IPS-NIHi7 (cell line): ENCODE data around the gene FRMD4A.

Source experiments
- DNase-seq: peaks from one replicate; pipeline ENCODE4 v3.0.0; 2012; ENCODE audit warnings: mixed read lengths; ENCODE audit errors: extremely low spot score

FRMD4A gene

DNA sequence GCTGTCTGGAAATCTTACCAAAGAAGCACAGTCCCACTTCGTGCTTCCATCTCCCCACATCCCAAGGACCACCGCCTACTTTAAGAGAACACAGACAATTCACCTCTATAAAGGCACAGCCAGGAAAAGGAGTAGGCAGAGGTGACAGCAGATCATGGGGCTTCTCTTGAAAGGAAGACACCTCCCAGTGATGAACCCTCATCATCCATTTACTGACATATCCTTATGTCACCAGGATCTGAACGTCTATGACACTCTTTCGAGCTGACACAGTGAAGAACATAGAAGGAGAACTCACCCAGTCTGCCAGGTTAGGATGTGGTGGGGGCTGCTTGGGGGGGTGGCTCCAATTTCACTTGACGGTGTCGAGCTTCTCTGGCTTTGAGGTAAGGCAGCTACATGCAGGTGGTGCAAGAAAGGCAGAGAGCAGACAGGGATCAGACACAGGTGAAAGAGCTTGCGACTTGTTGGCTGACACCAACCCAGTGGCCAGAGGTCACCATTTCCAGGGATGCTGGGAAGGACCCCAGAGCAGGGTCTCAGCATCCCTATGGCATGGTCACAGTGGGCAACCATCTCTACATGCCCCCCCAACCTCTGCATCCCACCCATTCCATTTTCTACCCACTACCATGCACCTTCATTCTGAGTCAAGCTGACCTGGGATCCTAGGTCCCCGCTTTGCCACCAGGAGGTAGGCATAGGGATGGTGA, 676.5 kb downstream of the FRMD4A start:
- DNase-seq: no peak

DNA sequence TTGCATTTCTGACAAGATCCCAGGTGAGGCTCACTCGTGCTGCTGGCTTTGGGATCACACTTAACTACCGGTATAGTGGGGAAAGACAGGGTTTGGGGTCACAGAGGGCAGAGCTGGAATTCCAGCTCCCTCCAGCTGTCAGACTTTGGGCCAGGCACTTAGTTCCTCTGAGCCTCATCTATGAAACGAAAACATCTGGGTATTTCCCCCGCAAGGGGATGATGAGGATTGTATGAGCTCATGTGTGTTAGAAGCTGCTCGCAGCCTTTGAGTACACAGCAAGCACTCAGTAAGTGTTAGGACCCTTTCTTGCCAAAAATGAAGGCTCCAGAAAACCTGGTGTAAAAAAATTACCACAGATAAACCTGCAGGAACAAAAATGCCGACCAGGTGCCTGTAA, 677.9 kb downstream of the FRMD4A start:
- DNase-seq: no peak

DNA sequence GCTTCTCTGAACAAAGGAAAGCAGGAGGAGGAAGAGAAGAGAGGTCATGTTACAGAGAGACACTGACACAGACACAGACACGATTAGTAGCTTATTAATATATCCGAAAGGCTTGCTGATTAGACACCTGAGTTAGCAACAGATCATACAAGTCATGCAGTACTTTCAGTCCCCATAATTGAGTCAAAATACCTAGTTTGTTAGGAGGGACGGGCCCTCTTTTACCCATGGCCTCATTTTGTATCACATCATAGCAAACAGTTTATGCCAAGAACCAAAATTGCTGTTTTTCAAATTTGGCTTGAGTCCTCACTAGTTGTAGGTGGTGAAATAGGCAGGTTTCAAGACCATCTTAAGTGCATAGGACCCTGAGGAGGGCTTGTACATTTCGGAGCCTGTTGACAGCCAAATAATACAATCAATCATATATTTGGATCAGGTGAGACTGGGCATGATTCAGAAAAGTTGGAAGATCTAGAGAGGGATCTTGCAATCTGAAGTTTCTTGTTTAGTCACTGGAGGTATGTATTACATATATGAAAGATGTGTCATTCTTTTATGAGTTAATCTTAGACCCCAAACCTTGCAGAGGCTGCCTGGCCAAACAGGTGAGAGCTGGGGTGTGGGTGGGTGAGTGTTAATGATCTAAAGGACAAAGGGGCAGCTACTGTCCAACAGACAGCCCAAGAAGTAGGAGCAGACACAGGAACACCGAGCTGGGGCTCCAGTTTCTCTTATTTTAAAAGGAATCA, 678.6 kb downstream of the FRMD4A start:
- no peak for DNase-seq

DNA sequence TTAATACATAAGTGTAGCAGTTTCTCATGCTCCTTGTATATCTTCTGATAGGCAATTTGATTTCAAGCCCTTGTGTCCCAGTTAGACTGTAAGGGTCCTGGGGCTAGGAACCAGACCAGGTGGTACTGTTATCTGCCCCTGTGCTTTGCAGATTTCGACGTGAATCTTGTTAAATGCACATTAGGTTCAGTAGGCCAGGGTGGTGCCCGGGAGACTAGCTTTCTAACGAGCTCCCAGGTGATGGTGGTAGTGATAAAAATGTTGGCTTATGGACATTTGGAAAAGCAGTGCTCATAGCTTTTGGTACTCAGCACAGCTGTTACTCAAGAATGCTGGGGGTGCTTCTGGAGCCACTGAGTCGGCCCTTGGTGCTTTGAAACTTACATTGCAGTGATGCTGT, 679.8 kb downstream of the FRMD4A start:
- DNase-seq: no peak

DNA sequence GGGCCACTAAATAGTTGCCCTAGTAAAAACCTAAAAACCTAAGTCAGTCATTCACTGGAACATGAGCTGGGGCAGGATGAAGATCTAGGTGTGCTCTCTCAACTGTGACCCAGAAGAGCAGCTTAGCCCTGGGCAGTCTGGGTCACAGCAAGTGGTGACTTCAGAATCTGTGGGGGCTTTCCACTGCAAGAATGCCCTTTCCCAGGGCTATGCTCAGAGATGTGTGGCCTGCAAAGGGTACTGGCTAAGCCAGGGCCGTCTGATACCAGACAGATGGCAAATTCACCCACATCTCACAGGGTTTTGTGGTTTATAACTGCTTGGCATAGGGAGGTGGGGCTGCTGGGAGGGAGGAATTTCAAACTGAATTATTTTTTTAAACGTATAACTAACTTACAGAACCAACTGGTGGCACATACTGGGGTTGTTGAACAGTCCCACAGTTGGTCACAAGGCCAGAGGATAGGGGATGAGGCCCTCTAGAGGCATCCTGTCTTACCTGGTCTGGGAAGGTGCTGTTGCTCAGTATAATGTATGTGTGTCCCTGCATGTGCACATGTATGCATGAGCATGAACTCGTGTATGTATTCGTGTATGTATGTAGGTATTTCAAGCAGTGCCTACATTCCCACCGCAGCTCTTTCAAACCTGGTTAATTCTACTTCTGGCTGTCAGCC, 680.7 kb downstream of the FRMD4A start:
- DNase-seq: no peak

DNA sequence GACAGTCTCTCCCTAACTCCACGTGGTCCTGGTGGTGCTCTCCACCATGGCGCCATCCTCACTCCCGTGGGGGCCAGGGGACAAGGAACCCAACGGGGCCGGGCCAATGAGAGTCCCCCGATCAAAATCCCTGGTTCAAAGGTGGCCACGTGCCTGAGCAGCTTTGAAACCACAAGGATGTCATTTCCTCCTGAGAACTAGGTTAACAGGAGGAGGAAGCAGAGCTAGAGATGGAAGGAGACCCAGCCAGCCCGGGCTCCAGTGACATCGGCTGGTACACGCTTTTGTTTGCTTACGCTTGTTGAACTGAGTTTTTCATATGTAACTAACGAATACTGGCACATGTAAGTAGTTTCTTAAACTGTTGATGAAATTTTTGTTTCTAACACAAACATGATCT, 682.3 kb downstream of the FRMD4A start:
- no peak for DNase-seq

DNA sequence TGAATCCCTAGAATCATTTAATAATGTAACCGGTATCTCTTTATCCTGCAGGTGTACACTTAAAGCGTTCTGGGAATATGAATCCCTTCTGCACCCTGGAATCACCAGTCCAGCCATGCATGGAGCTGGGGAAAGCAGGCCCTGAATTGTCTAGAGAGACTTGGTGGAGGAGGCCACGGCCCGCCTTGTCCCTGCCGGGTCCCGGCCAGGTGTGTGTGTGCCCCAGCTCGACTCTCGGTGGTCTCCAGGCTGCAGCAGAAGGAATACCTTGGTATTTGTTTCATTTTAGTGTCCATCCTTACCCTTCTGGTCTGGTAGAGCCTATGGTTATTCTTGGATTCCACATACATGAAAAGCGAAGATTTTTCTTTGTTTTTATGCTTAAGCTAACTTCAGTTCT, 685.9 kb downstream of the FRMD4A start:
- DNase-seq: no peak

DNA sequence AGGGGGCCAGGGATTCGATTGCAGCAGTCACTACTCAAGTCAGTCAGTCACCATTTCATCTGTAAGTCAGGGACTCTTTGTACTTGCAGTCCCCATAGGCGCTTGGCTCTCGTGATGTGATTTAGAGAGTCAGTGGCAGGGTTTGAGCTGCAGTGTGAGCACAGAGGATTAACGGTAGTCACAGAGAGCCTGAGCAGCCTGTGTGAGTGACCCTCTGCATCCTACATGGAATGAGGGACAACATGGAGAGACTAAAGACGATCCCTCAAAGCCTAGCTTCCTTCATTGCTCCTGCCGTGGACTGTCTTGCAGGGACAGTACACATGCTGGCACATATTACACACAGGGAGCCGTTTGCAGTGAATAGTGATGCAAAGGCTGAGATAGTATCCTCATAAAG, 687.7 kb downstream of the FRMD4A start:
- DNase-seq: no peak

DNA sequence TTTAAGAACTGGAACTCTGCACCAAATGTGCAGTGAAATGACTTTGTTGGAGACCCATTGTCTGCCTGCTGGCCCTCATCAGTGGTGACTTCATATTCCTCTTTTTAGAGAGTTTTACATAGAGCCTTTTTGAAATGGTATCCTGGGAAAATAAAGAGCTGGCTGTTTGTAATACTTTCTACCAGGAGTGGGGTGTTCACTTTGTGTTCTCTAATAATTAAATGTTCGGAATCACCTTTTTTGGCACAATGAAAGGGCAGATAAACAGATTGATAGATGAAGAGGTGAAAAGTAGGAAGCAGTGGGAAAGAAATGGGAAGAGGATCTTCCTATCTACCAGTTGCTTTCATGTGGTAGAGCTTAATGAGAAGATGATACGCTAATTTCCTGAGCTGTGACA, 688.4 kb downstream of the FRMD4A start:
- DNase-seq: no peak

DNA sequence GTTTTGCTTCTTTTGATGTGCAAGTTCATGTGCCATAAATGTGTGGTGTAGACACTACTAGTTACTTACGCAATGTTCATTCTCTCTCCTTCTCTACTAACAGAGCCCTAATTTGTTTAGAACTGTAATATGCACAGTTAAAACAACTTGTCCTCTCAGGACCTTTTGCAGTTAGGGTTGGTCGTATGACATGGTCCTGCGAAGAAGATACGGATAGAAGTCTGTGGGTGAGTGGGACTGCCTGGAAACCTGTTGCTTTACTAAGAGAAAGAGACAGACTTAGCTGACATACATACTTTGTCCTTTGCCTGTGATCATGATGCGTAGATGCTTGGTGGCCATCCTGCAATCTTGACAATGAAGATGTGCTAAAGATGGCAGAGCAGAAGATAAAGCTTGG, 692.8 kb downstream of the FRMD4A start:
- DNase-seq: no peak

DNA sequence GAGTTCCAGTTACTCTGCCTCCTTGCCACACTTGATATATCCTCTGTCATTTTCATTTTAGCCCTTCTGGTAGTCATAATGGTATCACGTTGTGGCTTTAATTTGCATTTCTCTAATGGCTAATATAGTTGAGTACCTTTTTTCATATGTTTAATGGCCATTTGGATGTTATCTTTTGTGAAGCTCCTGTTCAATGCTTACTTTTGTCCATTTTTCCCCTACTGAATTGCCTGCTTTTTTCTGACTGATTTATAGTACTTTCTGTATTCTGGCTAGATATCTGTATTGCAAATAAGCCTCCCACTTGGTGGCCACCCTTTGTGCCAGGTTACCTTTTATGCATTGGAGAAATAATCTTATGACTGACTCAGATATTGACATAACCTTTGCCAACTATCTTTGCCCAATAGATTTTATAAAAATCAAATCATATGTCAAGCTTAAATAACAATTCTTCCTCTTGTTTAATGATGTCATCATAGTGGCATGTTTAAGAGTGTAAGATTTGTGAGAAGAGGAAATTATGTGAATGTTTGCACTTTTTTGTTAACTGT, 693.3 kb downstream of the FRMD4A start:
- no peak for DNase-seq

DNA sequence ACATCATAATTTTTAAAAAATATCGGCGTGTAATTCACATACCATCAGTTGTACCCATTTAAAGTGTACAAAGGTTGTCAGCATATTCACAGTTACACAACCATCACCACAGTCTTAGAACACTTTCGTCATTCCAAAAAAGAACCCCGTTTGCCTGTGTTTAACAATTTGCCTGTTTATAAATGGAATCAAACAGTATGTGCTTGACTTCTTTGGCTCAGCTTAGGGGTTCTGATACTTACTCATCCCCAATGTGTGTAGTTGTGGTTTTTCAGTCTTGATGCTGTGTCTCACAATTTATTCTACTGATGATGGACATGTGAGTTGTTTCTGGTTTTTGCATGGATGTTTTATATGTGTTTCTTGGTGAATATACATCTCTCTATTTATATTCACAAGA, 693.9 kb downstream of the FRMD4A start:
- DNase-seq: no peak

DNA sequence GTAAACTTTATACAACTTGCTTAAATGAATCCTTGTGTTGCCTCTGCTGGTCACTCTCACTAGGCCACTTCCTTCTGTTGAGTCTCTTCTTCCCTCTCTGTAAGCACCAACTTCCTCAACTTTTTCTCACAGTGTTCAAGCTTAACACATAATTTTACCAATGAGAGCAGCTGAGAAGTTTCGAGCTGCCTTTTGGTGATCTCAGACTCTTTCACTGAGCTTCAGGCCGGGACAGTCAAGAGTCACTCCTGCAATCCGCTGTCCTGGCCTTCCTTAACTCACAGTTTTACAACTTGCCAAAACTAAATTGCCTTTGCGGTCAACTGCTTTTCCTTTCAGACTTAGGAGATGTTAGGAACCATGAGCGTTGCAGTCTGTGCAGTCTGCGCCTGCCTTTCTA, 696.5 kb downstream of the FRMD4A start:
- no peak for DNase-seq

DNA sequence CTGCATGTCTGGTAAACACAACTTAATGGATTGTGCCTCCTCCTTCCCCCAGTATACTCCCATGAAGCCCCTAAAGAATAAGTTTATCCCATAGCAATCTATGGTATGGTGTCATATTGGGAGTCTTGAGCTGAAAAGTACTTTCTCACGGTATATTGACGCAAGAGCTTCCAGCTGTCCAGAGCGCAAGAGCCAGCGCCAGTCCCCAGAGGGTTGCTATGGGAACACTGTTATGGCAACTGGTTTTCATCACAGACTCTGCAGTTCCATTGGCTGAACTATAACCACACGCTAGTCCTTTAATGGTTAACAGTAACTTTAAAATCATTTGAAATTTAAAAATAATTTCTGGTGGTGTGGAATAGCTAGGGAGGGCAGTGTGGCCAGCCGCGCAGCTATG, 697.0 kb downstream of the FRMD4A start:
- no peak for DNase-seq

DNA sequence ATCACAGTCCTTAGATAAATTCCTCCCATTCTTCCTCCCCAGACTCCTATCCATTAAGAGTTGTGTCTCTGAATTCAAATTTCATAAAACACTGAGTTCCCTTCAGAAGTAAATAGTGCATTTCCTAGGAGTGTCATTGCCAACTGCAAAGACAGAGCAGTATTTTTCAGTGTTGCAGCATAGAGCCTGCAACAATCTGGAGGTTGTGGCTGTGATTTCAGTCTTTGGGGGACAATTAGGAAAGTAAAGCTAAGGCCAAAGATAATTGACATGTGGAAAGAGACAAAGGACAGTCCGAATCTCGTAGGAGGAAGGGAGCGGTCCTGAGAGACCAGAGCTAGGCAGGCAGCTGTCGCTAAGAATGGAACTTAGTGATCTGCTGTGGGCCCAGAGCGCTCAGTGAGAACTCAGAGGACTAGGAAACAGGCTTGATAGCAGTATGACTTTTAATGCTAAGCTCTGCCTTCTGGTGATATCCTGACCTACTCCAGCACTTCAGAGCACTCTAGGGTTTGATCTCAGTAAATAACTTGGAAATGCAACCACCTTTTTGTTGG, 697.8 kb downstream of the FRMD4A start:
- no peak for DNase-seq

DNA sequence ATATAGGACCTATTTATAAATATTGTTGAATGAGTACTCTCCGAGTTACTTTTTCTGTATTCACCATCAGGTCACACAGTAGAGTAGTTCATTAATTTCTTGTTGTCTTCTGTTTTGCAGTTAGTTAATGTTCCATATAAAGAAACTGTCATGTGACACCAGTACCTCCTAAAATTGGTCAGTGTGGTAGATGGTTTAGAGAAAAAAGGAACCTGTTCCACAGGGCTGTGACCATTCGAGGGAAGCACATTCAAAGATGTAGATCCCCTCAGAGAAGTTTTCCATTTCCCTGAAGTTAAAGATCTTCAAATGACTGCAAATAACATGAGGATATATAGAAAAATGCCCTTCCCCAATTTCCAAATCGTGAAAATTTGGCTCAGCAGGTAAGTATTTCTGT, 698.3 kb downstream of the FRMD4A start:
- DNase-seq: no peak

DNA sequence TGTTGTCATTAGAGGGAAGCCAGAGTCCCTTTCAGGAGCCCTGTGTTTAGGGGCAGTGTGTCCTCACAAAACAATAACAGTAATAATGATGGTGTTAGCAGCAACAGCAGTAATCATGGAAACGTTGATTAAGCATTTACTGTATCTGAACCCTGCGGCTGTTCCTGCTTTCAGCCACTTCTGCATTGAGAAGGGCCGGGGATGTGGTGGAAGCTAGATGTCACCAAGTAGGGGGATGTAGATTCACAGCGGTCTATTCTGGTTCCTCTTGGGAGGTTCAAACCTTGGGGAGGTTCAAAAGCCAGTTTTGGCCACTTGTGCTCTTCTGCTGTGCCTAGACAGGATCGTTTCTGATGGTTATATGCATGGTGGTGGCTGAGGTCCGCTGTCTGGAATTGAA, 699.1 kb downstream of the FRMD4A start:
- DNase-seq: no peak

DNA sequence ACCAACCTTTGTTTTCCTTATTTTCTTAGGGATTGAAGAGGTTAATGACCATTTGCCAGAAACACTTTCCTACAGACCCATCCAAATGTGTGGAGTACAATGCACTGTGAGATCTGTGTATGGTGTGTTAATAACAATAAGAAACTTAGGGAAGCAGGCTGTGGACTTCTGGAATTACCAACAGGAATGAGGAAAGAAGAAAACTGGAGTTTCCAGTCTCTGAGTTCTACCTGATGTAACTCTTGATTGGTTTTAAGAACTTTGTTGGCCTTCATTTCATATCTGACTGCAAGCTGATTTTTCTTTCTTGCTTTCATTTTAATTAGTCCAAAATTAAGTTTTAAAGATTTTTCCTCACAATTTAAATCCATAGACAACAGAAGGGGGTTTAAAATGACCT, 700.5 kb downstream of the FRMD4A start:
- no peak for DNase-seq

DNA sequence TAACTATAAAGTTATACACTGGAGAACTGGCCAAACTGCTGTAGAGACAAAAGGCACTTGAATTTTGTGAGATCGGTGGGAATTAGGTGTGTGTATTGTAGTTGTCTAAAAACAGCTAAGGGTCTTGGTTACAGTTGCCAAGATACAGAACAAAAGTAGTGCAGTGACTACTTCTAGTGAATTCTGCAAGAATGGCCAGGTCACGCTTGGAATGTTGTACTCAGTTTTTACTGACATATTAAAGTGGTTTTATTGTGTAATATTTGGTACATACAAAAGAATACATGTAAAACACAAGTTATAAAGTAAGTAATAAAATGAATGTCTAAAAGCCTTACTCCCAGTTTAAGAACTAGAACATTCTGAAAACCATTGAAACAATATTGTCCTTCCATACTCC, 701.6 kb downstream of the FRMD4A start:
- no peak for DNase-seq

DNA sequence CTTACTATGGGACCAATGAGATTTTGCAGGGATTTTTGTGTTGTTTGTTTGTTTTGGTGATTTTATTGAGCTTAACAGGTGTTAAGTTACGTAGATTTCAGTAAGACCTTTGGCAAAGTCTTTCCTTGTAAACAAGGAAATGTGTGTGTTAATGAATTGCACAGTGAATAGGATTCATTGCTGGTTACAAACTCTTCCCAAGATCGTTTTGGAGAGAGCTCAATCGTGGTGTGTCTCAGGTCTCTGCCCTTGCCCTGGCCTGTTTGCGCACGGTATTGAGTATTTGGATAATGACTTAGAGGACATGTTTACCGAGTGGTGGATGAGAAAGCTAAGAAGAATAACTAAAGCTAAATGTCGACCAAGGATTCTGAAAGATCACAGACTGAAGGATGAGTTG, 702.1 kb downstream of the FRMD4A start:
- no peak for DNase-seq

DNA sequence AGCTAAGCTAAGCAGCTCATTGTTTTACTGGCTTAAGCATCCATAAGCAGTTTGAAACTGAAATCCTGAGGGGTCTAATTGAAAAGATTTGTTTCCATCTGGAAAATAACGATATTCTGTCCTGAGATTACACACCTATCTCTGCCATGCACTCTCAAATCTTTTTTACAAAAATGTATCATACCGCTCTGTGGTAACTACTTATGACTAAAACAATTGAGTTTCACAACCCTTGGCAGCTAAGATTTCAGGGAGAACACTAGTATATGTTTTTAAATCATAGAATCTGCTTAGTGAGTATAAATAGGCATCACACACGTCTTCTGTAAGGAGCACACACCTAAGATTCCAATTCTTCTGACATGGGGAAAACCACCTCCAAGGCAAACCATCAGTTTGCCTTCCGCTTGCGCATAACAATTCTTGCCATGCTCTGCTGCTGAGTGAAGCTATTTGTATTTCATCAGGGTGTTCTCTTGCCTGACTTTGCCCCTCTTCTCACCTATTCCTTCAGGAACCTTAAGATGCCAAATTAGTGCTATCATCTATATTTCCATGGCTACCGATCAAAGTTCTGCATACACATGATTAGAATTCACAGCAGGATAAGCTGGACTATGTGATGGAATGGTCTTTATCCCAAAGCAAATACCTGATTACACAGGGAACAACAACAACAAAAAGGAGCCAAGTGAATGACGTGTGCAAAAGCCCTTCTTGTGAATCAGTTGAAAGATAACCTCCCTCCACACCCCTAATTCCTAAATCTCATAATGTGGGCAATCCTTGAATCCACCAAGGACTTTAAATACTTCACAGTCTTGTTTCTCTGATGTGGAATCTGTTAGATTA, 703.0 kb downstream of the FRMD4A start:
- DNase-seq: no peak

DNA sequence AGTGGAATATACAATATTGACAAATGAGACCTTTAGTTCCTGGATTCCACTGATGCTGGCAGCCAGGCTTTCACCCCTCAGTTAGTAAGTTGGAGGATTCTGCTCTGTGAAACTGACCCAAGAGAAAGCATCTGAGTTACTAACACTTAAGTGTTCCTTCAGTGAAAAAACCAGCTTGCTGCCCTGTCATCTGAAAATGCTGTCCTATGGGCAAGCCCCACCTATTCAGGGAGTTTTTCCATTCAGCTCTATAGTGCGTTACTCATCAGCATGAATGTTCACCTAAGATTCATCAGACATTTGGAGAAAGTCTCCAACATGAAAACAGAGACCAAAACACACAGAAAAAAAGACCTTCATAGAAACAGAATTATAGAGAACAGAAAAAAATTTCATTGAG, 706.1 kb downstream of the FRMD4A start:
- no peak for DNase-seq
